GM23338 (cell line): ENCODE measurements around the gene SHISA6. TPM values are rescaled to one million over a fixed set of nuclear protein-coding genes. Genes with fewer than 3 reads are reported as not detected.

Source experiments
- ATAC-seq: fragments of 200-7000 bp; cut with Tn5 transposase; 3 replicates; pipeline ENCODE4 v1.9.1; 2020
- DNase-seq: peaks from one replicate; pipeline ENCODE4 v3.0.0-alpha.2; 2015; ENCODE audit warnings: low spot score
- H2AFZ ChIP-seq: fragments of 200-600 bp; sonication (generic); 2 replicates; pipeline ENCODE4 v1.8.0; 2016; ENCODE audit warnings: antibody characterized with exemption, mild to moderate bottlenecking, moderate library complexity
- H3F3A ChIP-seq: fragments of 200-600 bp; sonication (generic); replicated peaks from 2 replicates; pipeline ENCODE4 v1.8.0; 2017; ENCODE audit warnings: antibody characterized with exemption, mixed run types, low read depth
- H3K27ac ChIP-seq: fragments of 200-600 bp; sonication (generic); 2 replicates; pipeline ENCODE4 v1.6.1; 2016; ENCODE audit warnings: low read depth
- H3K27me3 ChIP-seq: fragments of 200-600 bp; sonication (generic); 2 replicates; pipeline ENCODE4 v1.8.0; 2016; ENCODE audit warnings: mild to moderate bottlenecking, mixed run types, moderate library complexity; ENCODE audit not compliant: insufficient read depth
- H3K36me3 ChIP-seq: fragments of 200-600 bp; sonication (generic); 2 replicates; pipeline ENCODE4 v1.8.0; 2016; ENCODE audit warnings: mild to moderate bottlenecking; ENCODE audit not compliant: insufficient read depth
- H3K4me1 ChIP-seq: fragments of 200-600 bp; sonication (generic); 2 replicates; pipeline ENCODE4 v1.8.0; 2016; ENCODE audit warnings: mild to moderate bottlenecking, moderate library complexity; ENCODE audit not compliant: insufficient read depth
- H3K4me2 ChIP-seq: fragments of 200-600 bp; sonication (generic); 2 replicates; pipeline ENCODE4 v1.7.1; 2017; ENCODE audit warnings: mixed run types
- H3K4me3 ChIP-seq: fragments of 200-600 bp; sonication (generic); 2 replicates; pipeline ENCODE4 v1.6.1; 2016; ENCODE audit warnings: mixed run types
- H3K79me2 ChIP-seq: fragments of 200-600 bp; sonication (generic); replicated peaks from 2 replicates; pipeline ENCODE4 v1.8.0; 2017; ENCODE audit warnings: mild to moderate bottlenecking; ENCODE audit not compliant: insufficient read depth
- H3K9me2 ChIP-seq: fragments of 200-600 bp; sonication (generic); 2 replicates; pipeline ENCODE4 v1.8.0; 2017; ENCODE audit not compliant: insufficient read depth
- H4K20me1 ChIP-seq: fragments of 200-600 bp; sonication (generic); replicated peaks from 2 replicates; pipeline ENCODE4 v1.8.0; 2017; ENCODE audit warnings: mild to moderate bottlenecking; ENCODE audit not compliant: insufficient read depth
- H3K27ac Mint-ChIP-seq: 2 replicates; pipeline ENCODE4 v1.8.0; 2020; ENCODE audit warnings: inconsistent platforms, mild to moderate bottlenecking, moderate library complexity, mixed read lengths
- H3K27me3 Mint-ChIP-seq: 3 replicates; pipeline ENCODE4 v1.8.0; 2022; ENCODE audit warnings: low read depth, mild to moderate bottlenecking, moderate library complexity, mixed read lengths, inconsistent platforms; ENCODE audit not compliant: insufficient read depth, poor library complexity
- H3K36me3 Mint-ChIP-seq: 3 replicates; pipeline ENCODE4 v1.8.0; 2021; ENCODE audit warnings: low read depth, mild to moderate bottlenecking, inconsistent platforms, moderate library complexity, mixed read lengths
- H3K4me1 Mint-ChIP-seq: 3 replicates; pipeline ENCODE4 v1.8.0; 2020; ENCODE audit warnings: mild to moderate bottlenecking, inconsistent platforms, mixed read lengths
- H3K4me3 Mint-ChIP-seq: 3 replicates; pipeline ENCODE4 v1.8.0; 2021; ENCODE audit warnings: moderate library complexity, mild to moderate bottlenecking, inconsistent platforms, mixed read lengths
- H3K9me3 Mint-ChIP-seq: 3 replicates; pipeline ENCODE4 v1.8.0; 2020; ENCODE audit warnings: moderate library complexity, mild to moderate bottlenecking, inconsistent platforms, mixed read lengths
- CREB1 ChIP-seq: fragments of 250-450 bp; sonication (Bioruptor Pico); IDR thresholded peaks from 2 replicates; pipeline ENCODE4 v1.5.0; 2020; ENCODE audit warnings: low read depth, mild to moderate bottlenecking, moderate library complexity
- EZH2 ChIP-seq: fragments of 200-600 bp; sonication (generic); IDR thresholded peaks from one replicate; pipeline ENCODE4 v1.8.0; 2017; ENCODE audit warnings: antibody characterized with exemption, mild to moderate bottlenecking, low read depth; ENCODE audit not compliant: unreplicated experiment
- EZH2phosphoT487 ChIP-seq: fragments of 200-600 bp; sonication (generic); IDR thresholded peaks from one replicate; pipeline ENCODE4 v1.8.1; 2018; ENCODE audit warnings: antibody characterized with exemption; ENCODE audit not compliant: unreplicated experiment
- JUNB ChIP-seq: IDR thresholded peaks from one replicate; pipeline ENCODE4 v1.6.1; 2016; ENCODE audit warnings: antibody characterized with exemption; ENCODE audit not compliant: unreplicated experiment
- NANOG ChIP-seq: IDR thresholded peaks from 2 replicates; pipeline ENCODE4 v1.6.1; 2016; ENCODE audit warnings: antibody characterized with exemption, borderline replicate concordance
- POLR2AphosphoS5 ChIP-seq: IDR thresholded peaks from 2 replicates; pipeline ENCODE4 v1.6.1; 2016; ENCODE audit warnings: antibody characterized with exemption, low read depth
- STAT1 ChIP-seq: IDR thresholded peaks from one replicate; pipeline ENCODE4 v1.6.1; 2016; ENCODE audit warnings: antibody characterized with exemption; ENCODE audit not compliant: unreplicated experiment
- ZNF114 ChIP-seq: fragments of 250-450 bp; sonication (Bioruptor Pico); IDR thresholded peaks from 2 replicates; pipeline ENCODE4 v1.5.0; 2020; ENCODE audit warnings: mild to moderate bottlenecking, moderate library complexity
- ZNF331 ChIP-seq: fragments of 250-450 bp; sonication (Bioruptor Pico); IDR thresholded peaks from 2 replicates; pipeline ENCODE4 v1.5.0; 2020; ENCODE audit warnings: low read depth, mild to moderate bottlenecking, moderate library complexity
- polyA plus RNA-seq: library from polyadenylated mRNA; unstranded; fragments of >200 nt; fragmentation: Nextera tagmentation; extraction: Ambion mirVana; gene quantifications from 2 replicates; pipeline ENCODE4 v1.2.1, GENCODE V29; 2016
- total RNA-seq: library from RNA; depleted of rRNA; stranded (reverse); fragments of >200 nt; shearing (Covaris generic); gene quantifications from 2 replicates; pipeline ENCODE4 v1.2.3, GENCODE V29; 2014
- TF ChIP-seq, protein P1 (sequence below): fragments of 250-450 bp; sonication (Bioruptor Pico); IDR thresholded peaks from 2 replicates; pipeline ENCODE4 v1.5.0; 2020; ENCODE audit warnings: mild to moderate bottlenecking, moderate library complexity
- TF ChIP-seq, protein P2 (sequence below): IDR thresholded peaks from one replicate; pipeline ENCODE4 v1.6.1; 2018; ENCODE audit warnings: antibody characterized with exemption; ENCODE audit not compliant: unreplicated experiment
- TF ChIP-seq, protein P3 (sequence below): IDR thresholded peaks from 2 replicates; pipeline ENCODE4 v1.6.1; 2016; ENCODE audit warnings: antibody characterized with exemption
- TF ChIP-seq, protein P4 (sequence below), 2 experiments: fragments of 200-600 bp in 1 of 2; sonication (generic) in 1 of 2; conservative IDR thresholded peaks; 2 replicates each; pipeline versions ENCODE4 v1.5.1 to v1.6.1; 2016 to 2017; ENCODE audit warnings: antibody characterized with exemption in 2 of 2, low read depth in 2 of 2, mild to moderate bottlenecking in 2 of 2, moderate library complexity in 1 of 2

SHISA6 gene
- total and polyA plus RNA-seq, 2 experiments from 2014 or later, result 0.52 TPM; not detected in 1

DNA sequence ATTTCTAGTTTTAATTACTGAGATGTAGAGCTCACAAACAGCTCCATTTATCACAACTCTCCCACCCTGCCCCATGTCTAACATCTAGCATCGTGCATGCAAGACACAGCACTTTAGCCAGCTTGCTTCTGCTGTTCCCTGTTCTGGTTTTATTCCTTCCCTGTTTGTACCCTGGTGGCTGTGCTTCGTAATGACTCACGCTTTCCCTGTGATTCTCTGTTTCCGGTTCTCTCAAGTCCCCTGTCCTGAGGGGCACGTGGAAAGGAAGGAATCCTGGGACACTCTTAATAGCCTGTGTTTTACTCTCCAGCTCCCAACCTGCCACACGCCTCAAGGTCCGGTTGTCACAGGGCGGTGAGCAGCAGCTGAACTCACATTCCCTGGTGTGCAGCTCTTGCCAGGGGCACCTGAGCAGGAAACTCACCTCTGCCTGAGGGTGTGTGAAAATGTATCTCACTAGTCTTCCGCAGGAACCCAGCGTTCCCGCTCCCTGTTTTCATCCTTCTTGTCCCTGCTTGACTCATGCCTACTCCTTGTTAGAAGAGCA lies 10.6 kb downstream of the SHISA6 start:
- Histone ChIP-seq H3K36me3 (no peaks in the 10 kb centered on the region), H3K27ac (no peak overlapping the region), H3K4me3 (no peak overlapping the region), H4K20me1 (no peaks in the 10 kb centered on the region), H3K27me3 (no peaks in the 10 kb centered on the region), H3K4me2 (no peak overlapping the region), H3K4me1 (no peaks in the 10 kb centered on the region), H3K9me2 (no peaks in the 10 kb centered on the region), H2AFZ (no peak overlapping the region), H3K79me2 (no peaks in the 10 kb centered on the region), H3F3A (no peaks in the 10 kb centered on the region)
- Mint-ChIP-seq H3K9me3 (peaks cover 99% of the 10 kb centered on the region), H3K4me1 (no peaks in the 10 kb centered on the region), H3K36me3 (peaks cover 63% of the 10 kb centered on the region), H3K27ac (no peak overlapping the region), H3K27me3 (peaks cover 14% of the 10 kb centered on the region), H3K4me3 (no peak overlapping the region)
- no peak for ATAC-seq
- no peak for TF ChIP-seq STAT1
- no peak for TF ChIP-seq CREB1 (CRISPR knock-in tag)
- TF ChIP-seq, protein P1, sequence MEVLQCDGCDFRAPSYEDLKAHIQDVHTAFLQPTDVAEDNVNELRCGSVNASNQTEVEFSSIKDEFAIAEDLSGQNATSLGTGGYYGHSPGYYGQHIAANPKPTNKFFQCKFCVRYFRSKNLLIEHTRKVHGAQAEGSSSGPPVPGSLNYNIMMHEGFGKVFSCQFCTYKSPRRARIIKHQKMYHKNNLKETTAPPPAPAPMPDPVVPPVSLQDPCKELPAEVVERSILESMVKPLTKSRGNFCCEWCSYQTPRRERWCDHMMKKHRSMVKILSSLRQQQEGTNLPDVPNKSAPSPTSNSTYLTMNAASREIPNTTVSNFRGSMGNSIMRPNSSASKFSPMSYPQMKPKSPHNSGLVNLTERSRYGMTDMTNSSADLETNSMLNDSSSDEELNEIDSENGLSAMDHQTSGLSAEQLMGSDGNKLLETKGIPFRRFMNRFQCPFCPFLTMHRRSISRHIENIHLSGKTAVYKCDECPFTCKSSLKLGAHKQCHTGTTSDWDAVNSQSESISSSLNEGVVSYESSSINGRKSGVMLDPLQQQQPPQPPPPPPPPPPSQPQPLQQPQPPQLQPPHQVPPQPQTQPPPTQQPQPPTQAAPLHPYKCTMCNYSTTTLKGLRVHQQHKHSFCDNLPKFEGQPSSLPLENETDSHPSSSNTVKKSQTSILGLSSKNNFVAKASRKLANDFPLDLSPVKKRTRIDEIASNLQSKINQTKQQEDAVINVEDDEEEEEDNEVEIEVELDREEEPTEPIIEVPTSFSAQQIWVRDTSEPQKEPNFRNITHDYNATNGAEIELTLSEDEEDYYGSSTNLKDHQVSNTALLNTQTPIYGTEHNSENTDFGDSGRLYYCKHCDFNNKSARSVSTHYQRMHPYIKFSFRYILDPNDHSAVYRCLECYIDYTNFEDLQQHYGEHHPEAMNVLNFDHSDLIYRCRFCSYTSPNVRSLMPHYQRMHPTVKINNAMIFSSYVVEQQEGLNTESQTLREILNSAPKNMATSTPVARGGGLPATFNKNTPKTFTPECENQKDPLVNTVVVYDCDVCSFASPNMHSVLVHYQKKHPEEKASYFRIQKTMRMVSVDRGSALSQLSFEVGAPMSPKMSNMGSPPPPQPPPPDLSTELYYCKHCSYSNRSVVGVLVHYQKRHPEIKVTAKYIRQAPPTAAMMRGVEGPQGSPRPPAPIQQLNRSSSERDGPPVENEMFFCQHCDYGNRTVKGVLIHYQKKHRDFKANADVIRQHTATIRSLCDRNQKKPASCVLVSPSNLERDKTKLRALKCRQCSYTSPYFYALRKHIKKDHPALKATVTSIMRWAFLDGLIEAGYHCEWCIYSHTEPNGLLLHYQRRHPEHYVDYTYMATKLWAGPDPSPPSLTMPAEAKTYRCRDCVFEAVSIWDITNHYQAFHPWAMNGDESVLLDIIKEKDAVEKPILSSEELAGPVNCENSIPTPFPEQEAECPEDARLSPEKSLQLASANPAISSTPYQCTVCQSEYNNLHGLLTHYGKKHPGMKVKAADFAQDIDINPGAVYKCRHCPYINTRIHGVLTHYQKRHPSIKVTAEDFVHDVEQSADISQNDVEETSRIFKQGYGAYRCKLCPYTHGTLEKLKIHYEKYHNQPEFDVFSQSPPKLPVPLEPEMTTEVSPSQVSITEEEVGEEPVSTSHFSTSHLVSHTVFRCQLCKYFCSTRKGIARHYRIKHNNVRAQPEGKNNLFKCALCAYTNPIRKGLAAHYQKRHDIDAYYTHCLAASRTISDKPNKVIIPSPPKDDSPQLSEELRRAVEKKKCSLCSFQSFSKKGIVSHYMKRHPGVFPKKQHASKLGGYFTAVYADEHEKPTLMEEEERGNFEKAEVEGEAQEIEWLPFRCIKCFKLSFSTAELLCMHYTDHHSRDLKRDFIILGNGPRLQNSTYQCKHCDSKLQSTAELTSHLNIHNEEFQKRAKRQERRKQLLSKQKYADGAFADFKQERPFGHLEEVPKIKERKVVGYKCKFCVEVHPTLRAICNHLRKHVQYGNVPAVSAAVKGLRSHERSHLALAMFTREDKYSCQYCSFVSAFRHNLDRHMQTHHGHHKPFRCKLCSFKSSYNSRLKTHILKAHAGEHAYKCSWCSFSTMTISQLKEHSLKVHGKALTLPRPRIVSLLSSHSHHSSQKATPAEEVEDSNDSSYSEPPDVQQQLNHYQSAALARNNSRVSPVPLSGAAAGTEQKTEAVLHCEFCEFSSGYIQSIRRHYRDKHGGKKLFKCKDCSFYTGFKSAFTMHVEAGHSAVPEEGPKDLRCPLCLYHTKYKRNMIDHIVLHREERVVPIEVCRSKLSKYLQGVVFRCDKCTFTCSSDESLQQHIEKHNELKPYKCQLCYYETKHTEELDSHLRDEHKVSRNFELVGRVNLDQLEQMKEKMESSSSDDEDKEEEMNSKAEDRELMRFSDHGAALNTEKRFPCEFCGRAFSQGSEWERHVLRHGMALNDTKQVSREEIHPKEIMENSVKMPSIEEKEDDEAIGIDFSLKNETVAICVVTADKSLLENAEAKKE, result no peak
- TF ChIP-seq EZH2, result no peak
- TF ChIP-seq, protein P2, sequence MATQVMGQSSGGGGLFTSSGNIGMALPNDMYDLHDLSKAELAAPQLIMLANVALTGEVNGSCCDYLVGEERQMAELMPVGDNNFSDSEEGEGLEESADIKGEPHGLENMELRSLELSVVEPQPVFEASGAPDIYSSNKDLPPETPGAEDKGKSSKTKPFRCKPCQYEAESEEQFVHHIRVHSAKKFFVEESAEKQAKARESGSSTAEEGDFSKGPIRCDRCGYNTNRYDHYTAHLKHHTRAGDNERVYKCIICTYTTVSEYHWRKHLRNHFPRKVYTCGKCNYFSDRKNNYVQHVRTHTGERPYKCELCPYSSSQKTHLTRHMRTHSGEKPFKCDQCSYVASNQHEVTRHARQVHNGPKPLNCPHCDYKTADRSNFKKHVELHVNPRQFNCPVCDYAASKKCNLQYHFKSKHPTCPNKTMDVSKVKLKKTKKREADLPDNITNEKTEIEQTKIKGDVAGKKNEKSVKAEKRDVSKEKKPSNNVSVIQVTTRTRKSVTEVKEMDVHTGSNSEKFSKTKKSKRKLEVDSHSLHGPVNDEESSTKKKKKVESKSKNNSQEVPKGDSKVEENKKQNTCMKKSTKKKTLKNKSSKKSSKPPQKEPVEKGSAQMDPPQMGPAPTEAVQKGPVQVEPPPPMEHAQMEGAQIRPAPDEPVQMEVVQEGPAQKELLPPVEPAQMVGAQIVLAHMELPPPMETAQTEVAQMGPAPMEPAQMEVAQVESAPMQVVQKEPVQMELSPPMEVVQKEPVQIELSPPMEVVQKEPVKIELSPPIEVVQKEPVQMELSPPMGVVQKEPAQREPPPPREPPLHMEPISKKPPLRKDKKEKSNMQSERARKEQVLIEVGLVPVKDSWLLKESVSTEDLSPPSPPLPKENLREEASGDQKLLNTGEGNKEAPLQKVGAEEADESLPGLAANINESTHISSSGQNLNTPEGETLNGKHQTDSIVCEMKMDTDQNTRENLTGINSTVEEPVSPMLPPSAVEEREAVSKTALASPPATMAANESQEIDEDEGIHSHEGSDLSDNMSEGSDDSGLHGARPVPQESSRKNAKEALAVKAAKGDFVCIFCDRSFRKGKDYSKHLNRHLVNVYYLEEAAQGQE, result no peak
- TF ChIP-seq POLR2AphosphoS5, result no peak
- TF ChIP-seq ZNF331 (CRISPR knock-in tag), result no peak
- TF ChIP-seq, protein P3, sequence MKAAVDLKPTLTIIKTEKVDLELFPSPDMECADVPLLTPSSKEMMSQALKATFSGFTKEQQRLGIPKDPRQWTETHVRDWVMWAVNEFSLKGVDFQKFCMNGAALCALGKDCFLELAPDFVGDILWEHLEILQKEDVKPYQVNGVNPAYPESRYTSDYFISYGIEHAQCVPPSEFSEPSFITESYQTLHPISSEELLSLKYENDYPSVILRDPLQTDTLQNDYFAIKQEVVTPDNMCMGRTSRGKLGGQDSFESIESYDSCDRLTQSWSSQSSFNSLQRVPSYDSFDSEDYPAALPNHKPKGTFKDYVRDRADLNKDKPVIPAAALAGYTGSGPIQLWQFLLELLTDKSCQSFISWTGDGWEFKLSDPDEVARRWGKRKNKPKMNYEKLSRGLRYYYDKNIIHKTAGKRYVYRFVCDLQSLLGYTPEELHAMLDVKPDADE, result no peak
- no peak for TF ChIP-seq ZNF114
- TF ChIP-seq EZH2phosphoT487, result no peak
- TF ChIP-seq JUNB, result no peak
- TF ChIP-seq, protein P4, sequence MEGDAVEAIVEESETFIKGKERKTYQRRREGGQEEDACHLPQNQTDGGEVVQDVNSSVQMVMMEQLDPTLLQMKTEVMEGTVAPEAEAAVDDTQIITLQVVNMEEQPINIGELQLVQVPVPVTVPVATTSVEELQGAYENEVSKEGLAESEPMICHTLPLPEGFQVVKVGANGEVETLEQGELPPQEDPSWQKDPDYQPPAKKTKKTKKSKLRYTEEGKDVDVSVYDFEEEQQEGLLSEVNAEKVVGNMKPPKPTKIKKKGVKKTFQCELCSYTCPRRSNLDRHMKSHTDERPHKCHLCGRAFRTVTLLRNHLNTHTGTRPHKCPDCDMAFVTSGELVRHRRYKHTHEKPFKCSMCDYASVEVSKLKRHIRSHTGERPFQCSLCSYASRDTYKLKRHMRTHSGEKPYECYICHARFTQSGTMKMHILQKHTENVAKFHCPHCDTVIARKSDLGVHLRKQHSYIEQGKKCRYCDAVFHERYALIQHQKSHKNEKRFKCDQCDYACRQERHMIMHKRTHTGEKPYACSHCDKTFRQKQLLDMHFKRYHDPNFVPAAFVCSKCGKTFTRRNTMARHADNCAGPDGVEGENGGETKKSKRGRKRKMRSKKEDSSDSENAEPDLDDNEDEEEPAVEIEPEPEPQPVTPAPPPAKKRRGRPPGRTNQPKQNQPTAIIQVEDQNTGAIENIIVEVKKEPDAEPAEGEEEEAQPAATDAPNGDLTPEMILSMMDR (conservative IDR thresholded peaks at IDR 0.05; ENCODE audit: low read depth in 2 of 2), result no peak
- TF ChIP-seq NANOG, result no peak
- DNase-seq, result no peak
